ENCODE results near the gene SERPINA1.

SERPINA1 gene

GRCh38 chr14:94397289-94398181 is 9.1 kb upstream of the SERPINA1 start:
- DNase-seq (ENCODE audit: low read depth, low spot score), result peak; percentile 82

- DNase-seq (ENCODE audit: low read depth, low spot score), result no peak
Observed at GRCh38 chr14:94396628-94397225, 8.3 kb upstream of the SERPINA1 start.

- DNase-seq (ENCODE audit: low read depth, low spot score), result no peak
Observed at GRCh38 chr14:94395888-94396574, 7.6 kb upstream of the SERPINA1 start.

- DNase-seq (ENCODE audit: low read depth, low spot score), result no peak
Observed at GRCh38 chr14:94395282-94395887, 7.0 kb upstream of the SERPINA1 start.

- no peak for DNase-seq (ENCODE audit: low read depth, low spot score)
Observed at GRCh38 chr14:94394581-94395207, 6.3 kb upstream of the SERPINA1 start.

- DNase-seq (ENCODE audit: low read depth, low spot score), result no peak
Observed at GRCh38 chr14:94394025-94394493, 5.7 kb upstream of the SERPINA1 start.

GRCh38 chr14:94393474-94393873 is 5.1 kb upstream of the SERPINA1 start:
- DNase-seq (ENCODE audit: low read depth, low spot score), result no peak

- DNase-seq (ENCODE audit: low read depth, low spot score), result no peak
Observed at GRCh38 chr14:94392510-94392935, 4.1 kb upstream of the SERPINA1 start.

GRCh38 chr14:94391281-94391975 is 3.0 kb upstream of the SERPINA1 start:
- DNase-seq (ENCODE audit: low read depth, low spot score), result no peak

- DNase-seq (ENCODE audit: low read depth, low spot score), result peak; percentile 34
Observed at GRCh38 chr14:94390372-94391086, 2.1 kb upstream of the SERPINA1 start.

- DNase-seq (ENCODE audit: low read depth, low spot score), result no peak
Observed at GRCh38 chr14:94389731-94390371, 1.4 kb upstream of the SERPINA1 start.

GRCh38 chr14:94389104-94389469 is 685 bp upstream of the SERPINA1 start:
- no peak for DNase-seq (ENCODE audit: low read depth, low spot score)

GRCh38 chr14:94388027-94388383 is 397 bp downstream of the SERPINA1 start:
- DNase-seq (ENCODE audit: low read depth, low spot score), result no peak

- no peak for DNase-seq (ENCODE audit: low read depth, low spot score)
Observed at GRCh38 chr14:94387051-94388026, 1.1 kb downstream of the SERPINA1 start.

- DNase-seq (ENCODE audit: low read depth, low spot score), result no peak
Observed at GRCh38 chr14:94386085-94387031, 2.0 kb downstream of the SERPINA1 start.

GRCh38 chr14:94385553-94386057 is 2.8 kb downstream of the SERPINA1 start:
- no peak for DNase-seq (ENCODE audit: low read depth, low spot score)

GRCh38 chr14:94384342-94384741 is 4.1 kb downstream of the SERPINA1 start:
- no peak for DNase-seq (ENCODE audit: low read depth, low spot score)
